Small intestine (tissue), 7 donors: ENCODE data around the gene KLK5. TPM values are rescaled to one million over a fixed set of nuclear protein-coding genes. Genes with fewer than 3 reads are reported as not detected.
"Not testable (repeated sequence)": the region's sequence is repeated elsewhere in the genome, so short reads cannot be mapped to it uniquely, and the experiment has no call there.

Experiments used
- DNase-seq, 2 donors: peaks; one replicate each; pipeline versions ENCODE4 v3.0.0 to v3.0.0-alpha.2; 2013
- FAIRE-seq: peaks from 2 replicates; lab custom pipeline; 2012; peaks lifted over from hg19 to GRCh38; lab: Jason Lieb, UNC
- H3K27ac ChIP-seq, 3 donors: one replicate each; pipeline ENCODE4 v1.5.1; 2013; ENCODE audit warnings: low read length in 2 of 3, mild to moderate bottlenecking in 2 of 3, control low read depth in 1 of 3, inconsistent platforms in 1 of 3, low read depth in 1 of 3, moderate library complexity in 1 of 3
- H3K27me3 ChIP-seq, 3 donors: one replicate each; pipeline ENCODE4 v1.6.1; 2013; ENCODE audit warnings: low read length in 3 of 3, inconsistent platforms in 1 of 3; ENCODE audit not compliant: control insufficient read depth in 3 of 3, insufficient read depth in 3 of 3
- H3K36me3 ChIP-seq, 3 donors: one replicate each; pipeline ENCODE4 v1.6.1; 2013; ENCODE audit warnings: low read length in 3 of 3, inconsistent platforms in 1 of 3, low read depth in 1 of 3, mild to moderate bottlenecking in 1 of 3, moderate library complexity in 1 of 3; ENCODE audit not compliant: control insufficient read depth in 3 of 3, insufficient read depth in 2 of 3
- H3K4me1 ChIP-seq, 3 donors: one replicate each; pipeline ENCODE4 v1.6.1; 2013; ENCODE audit warnings: low read length in 2 of 3, inconsistent platforms in 1 of 3, low read depth in 1 of 3, mild to moderate bottlenecking in 1 of 3, moderate library complexity in 1 of 3; ENCODE audit not compliant: control insufficient read depth in 3 of 3, insufficient read depth in 2 of 3
- H3K4me3 ChIP-seq, 3 donors: one replicate each; pipeline ENCODE4 v1.5.1; 2013; ENCODE audit warnings: low read length in 3 of 3, control low read depth in 1 of 3, inconsistent platforms in 1 of 3, low read depth in 1 of 3, mild to moderate bottlenecking in 1 of 3, moderate library complexity in 1 of 3
- H3K9me3 ChIP-seq, 2 donors: one replicate each; pipeline ENCODE4 v1.6.1; 2013; ENCODE audit warnings: low read depth in 1 of 2, low read length in 1 of 2; ENCODE audit not compliant: control insufficient read depth in 2 of 2, insufficient read depth in 1 of 2
- WGBS, 3 donors: extraction: QIAGEN DNeasy Blood & Tissue Kit; methylation state at CpG; one replicate each; pipeline ENCODE4 v1.1.7; 2013; 5-methylcytosine and 5-hydroxymethylcytosine counted together
- polyA plus RNA-seq, 4 donors: library from polyadenylated mRNA; stranded (reverse) in 3 of 4; unstranded in 1 of 4; fragments of 200-250 nt in 3 of 4; fragments of 120-200 nt in 1 of 4; gene quantifications; one replicate each; pipeline versions ENCODE4 v1.2.1 to v1.2.3, GENCODE V29; 2013
- donor health status: healthy with polysubstance abuse.
- donor health status: control.
- donor health status: control.
- donor health status: Bipolar disorder and iron deficiency.
- donor health status: healthy.

KLK5 gene
- polyA plus RNA-seq, 4 donors = 0.10 TPM; not detected in 3

DNA sequence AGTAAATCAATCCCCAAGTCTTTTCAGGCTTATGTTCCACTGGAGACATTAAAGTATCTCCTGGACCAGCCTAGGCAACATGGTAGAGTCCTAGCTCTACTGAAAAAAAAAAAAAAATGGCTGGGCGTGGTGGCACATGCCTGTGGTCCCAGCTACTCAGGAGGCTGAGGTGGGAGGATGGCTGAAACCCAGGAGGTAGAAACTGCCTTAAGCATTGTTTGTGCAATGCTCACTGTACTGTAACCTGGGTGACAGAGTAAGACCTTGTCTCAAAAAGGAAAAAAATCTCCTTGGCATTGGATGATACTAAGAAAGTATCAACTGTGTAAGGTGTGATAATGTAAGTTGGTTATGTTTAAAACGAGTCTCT, 39.8 kb upstream of the KLK5 start:
- no peak overlapping the region for H3K27ac ChIP-seq
- H3K36me3 ChIP-seq = no peaks in the 10 kb centered on the region
- WGBS, 3 donors = 49 to 66% (median 56%) methylated on average over 2 of the region's 2 CpGs
- H3K4me3 ChIP-seq = no peak overlapping the region
- no peaks in the 10 kb centered on the region for H3K9me3 ChIP-seq
- DNase-seq (no peak), FAIRE-seq (no peak)
- no peaks in the 10 kb centered on the region for H3K27me3 ChIP-seq
- no peaks in the 10 kb centered on the region for H3K4me1 ChIP-seq

DNA sequence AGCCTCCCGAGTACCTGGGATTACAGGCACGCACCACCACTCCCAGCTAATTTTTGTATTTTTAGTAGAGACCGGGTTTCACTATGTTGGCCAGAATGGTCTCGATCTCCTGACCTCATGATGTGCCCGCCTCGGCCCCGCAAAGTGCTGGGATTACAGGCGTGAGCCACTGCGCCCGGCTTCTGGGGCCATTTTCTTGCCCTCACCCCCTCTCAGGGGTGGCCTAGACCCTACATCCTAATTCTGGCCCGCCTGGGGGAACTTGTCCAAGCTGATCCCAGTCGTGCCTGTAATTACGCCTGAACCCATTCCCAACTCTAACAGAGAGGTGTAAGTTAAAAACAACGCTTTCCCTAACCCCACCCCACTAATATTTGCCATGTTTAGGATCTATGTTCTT, 31.6 kb upstream of the KLK5 start:
- FAIRE-seq, DNase-seq, H3K4me3 ChIP-seq, H3K27ac ChIP-seq, H3K27me3 ChIP-seq, H3K4me1 ChIP-seq, H3K36me3 ChIP-seq, H3K9me3 ChIP-seq: not testable (repeated sequence)
- 82 to 86% (median 83%) methylated on average over 14 of the region's 14 CpGs for WGBS, 3 donors

DNA sequence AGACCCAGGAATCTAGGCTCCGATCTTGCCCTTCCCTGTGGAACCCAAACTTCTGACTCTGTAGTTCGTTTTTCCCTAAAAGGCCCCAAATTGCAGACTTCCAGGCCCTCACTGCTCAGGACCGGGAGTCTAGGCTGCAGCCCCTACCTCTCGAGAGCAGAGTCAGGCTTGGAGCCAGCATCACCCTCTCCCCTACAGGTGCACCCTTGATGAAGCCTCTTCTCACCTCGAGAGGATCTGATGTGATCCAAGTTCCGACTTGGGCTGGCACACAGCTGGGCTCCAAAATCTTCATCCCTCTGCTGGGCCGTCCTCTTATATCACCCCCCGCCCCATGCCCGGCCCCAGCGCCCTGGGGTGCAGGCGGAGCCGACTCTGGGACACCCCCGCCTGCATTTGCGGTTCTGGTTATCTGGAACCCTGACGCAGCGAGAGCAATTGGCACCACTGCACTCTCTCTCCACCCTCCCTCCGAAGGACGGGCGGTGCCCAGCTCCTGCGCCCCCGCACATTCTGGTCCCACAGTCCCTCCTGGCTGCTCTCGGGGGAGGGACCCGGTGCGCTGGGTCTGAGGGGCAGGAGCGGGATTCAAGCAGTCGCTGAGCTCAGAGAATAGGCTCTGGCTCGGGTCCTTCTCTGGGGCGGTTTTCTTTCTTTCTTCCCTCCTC, 30.9 kb upstream of the KLK5 start, which contains the start of gene KLK7:
TSS of gene KLK7 (minus strand) at position 293 of the 668 bp plus-strand sequence. CDS start 1,518 bp downstream, outside the sequence.
- Histone ChIP-seq H3K9me3 (no peaks in the 10 kb centered on the region), H3K36me3 (no peaks in the 10 kb centered on the region), H3K27me3 (peaks cover 0 to 5% (median 3%) of the 10 kb centered on the region in 3 donors), H3K4me1 (no peaks in the 10 kb centered on the region), H3K27ac (no peak within 1 kb of the TSS), H3K4me3 (no peak within 1 kb of the TSS)
- 19 to 25% (median 20%) methylated on average over 28 of the region's 28 CpGs for WGBS, 3 donors
- no peak for FAIRE-seq
- DNase-seq = no peak

DNA sequence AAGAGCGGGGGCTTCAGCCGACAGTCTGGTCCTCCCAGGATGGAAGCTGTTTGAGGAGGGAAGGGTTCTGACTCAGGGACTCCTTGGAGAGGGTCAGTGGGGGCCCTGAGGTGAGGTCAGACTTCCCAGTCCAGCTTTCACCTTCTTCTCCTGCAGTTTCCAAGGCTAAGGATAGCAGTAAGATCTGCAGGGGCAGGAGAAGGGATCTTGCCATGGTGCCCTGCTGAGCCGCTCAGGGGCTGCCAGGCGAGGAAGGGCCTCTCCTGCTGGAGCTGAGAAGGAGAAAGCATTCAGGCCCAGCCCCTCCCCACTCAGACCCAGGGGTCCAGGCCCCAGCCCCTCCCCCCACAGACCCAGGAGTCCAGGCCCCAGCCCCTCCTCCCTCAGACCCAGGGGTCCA, 29.3 kb upstream of the KLK5 start:
- Histone ChIP-seq H3K36me3 (no peaks in the 10 kb centered on the region), H3K4me1 (no peaks in the 10 kb centered on the region), H3K4me3 (no peak overlapping the region), H3K27me3 (peaks cover 0 to 7% (median 2%) of the 10 kb centered on the region in 3 donors), H3K27ac (no peak overlapping the region), H3K9me3 (no peaks in the 10 kb centered on the region)
- no peak for DNase-seq
- FAIRE-seq = no peak
- WGBS, 3 donors = 71 to 87% (median 74%) methylated on average over 4 of the region's 4 CpGs

DNA sequence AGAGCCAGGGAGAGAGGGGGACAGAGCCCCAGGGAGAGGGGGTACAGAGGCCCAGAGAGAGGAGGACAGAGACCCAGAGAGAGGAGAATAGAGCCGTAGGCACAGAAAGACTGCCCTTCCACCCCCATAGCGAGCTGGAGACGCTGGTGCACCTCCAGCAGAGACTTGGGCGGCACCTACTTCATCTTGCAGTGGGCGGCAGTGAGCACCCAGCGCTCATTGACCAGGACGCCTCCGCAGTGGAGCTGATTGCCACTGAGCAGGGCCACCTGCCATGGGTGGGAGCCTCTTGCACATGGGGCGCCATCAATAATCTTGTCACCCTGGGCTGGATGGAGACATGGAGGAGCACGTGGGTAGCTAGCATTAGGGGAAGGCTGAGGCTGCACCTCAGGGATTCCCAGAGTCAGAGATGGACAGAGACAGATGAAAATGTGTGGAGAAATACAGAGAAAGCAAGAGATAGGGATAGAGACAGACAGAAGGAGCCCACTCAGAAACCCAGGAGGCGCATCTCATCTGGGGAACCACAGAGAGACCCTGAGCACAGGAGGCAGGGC, 28.8 kb upstream of the KLK5 start:
- no peak for DNase-seq
- H3K36me3 ChIP-seq = no peaks in the 10 kb centered on the region
- H3K9me3 ChIP-seq = no peaks in the 10 kb centered on the region
- no peaks in the 10 kb centered on the region for H3K4me1 ChIP-seq
- peaks cover 0 to 7% (median 2%) of the 10 kb centered on the region in 3 donors for H3K27me3 ChIP-seq
- FAIRE-seq = no peak
- 46 to 65% (median 60%) methylated on average over 11 of the region's 11 CpGs for WGBS, 3 donors
- H3K27ac ChIP-seq = no peak overlapping the region
- no peak overlapping the region for H3K4me3 ChIP-seq

GRCh38 chr19:50980208-50980607, 27.4 kb upstream of the KLK5 start:
- H3K4me3 ChIP-seq = no peak overlapping the region
- peaks cover 0 to 7% (median 2%) of the 10 kb centered on the region in 3 donors for H3K27me3 ChIP-seq
- no peaks in the 10 kb centered on the region for H3K9me3 ChIP-seq
- H3K4me1 ChIP-seq = no peaks in the 10 kb centered on the region
- H3K27ac ChIP-seq = no peak overlapping the region
- DNase-seq (no peak), FAIRE-seq (no peak)
- H3K36me3 ChIP-seq = no peaks in the 10 kb centered on the region
- 59 to 62% (median 60%) methylated on average over 13 of the region's 13 CpGs for WGBS, 3 donors

GRCh38 chr19:50979758-50980157, 26.9 kb upstream of the KLK5 start:
- peaks cover 0 to 7% (median 2%) of the 10 kb centered on the region in 3 donors for H3K27me3 ChIP-seq
- no peaks in the 10 kb centered on the region for H3K4me1 ChIP-seq
- WGBS, 3 donors = 37 to 46% (median 38%) methylated on average over 8 of the region's 8 CpGs
- H3K36me3 ChIP-seq = no peaks in the 10 kb centered on the region
- no peaks in the 10 kb centered on the region for H3K9me3 ChIP-seq
- no peak overlapping the region for H3K4me3 ChIP-seq
- no peak overlapping the region for H3K27ac ChIP-seq
- FAIRE-seq = no peak
- no peak for DNase-seq

DNA sequence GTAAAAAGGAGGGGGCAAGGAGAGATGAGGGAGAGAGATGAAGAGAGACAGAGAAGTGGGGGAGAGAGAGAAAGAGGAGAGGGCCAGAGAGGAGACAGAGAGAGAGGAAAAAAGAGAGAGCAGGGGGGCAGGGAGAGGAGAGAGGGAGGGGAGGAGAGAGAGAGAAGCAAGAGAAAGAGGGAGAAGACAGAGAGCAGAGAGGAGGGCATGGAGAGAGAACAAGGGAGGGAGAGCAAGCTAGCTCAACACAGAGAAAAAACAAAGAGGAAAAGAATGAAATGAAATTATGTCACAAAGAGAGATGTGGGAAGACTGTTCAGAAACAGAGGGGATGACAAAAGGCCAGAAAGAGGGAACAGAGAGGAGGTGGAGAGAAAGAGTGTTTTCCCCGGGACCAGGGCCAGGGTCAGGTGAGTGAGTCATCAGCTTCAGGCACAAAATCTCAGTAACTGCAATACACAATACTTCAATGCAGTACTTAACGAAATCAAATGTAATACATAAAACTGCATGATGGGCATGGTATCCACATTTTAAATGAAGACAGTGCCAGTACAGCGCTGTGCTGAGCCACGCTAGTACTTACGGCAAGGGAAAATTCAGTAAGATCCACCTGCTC, 26.0 kb upstream of the KLK5 start:
- Histone ChIP-seq H3K27ac (no peak overlapping the region), H3K4me3 (no peak overlapping the region), H3K27me3 (peaks cover 0 to 5% (median under 1%) of the 10 kb centered on the region in 3 donors), H3K9me3 (no peaks in the 10 kb centered on the region), H3K4me1 (no peaks in the 10 kb centered on the region), H3K36me3 (no peaks in the 10 kb centered on the region)
- FAIRE-seq (no peak), DNase-seq (no peak)
- 54 to 70% (median 58%) methylated on average over 5 of the region's 5 CpGs for WGBS, 3 donors
